Activated effector memory CD4-positive, alpha-beta T cell treated with Interleukin-2 at 50 U/mL for 16 hours (primary cell): ENCODE results near the gene CROCC.
"Not testable (repeated sequence)": the region's sequence is repeated elsewhere in the genome, so short reads cannot be mapped to it uniquely, and the experiment has no call there.

Experiments
- DNase-seq: peaks from one replicate; pipeline ENCODE4 v3.0.0-alpha.2; 2020

CROCC gene

GRCh38 chr1:16939386-16940180 lies 17.9 kb downstream of the CROCC start:
- not testable (repeated sequence) for DNase-seq

- DNase-seq, result no peak
Measured at GRCh38 chr1:16944038-16944437, 22.3 kb downstream of the CROCC start.

GRCh38 chr1:16945512-16945911 lies 23.8 kb downstream of the CROCC start:
- not testable (repeated sequence) for DNase-seq

- not testable (repeated sequence) for DNase-seq
Measured at GRCh38 chr1:16946185-16946584, 24.5 kb downstream of the CROCC start.

- no peak for DNase-seq
Measured at GRCh38 chr1:16946646-16947045, 24.9 kb downstream of the CROCC start.

GRCh38 chr1:16948282-16948891 lies 26.7 kb downstream of the CROCC start:
- not testable (repeated sequence) for DNase-seq

- not testable (repeated sequence) for DNase-seq
Measured at GRCh38 chr1:16949026-16949425, 27.3 kb downstream of the CROCC start.

- not testable (repeated sequence) for DNase-seq
Measured at GRCh38 chr1:16952376-16952775, 30.6 kb downstream of the CROCC start.

- no peak for DNase-seq
Measured at GRCh38 chr1:16954579-16954978, 32.8 kb downstream of the CROCC start.

- no peak for DNase-seq
Measured at GRCh38 chr1:16955186-16955585, 33.5 kb downstream of the CROCC start.

- no peak for DNase-seq
Measured at GRCh38 chr1:16956775-16957174, 35.0 kb downstream of the CROCC start.

GRCh38 chr1:16957731-16958130 lies 36.0 kb downstream of the CROCC start:
- no peak for DNase-seq

GRCh38 chr1:16958475-16958874 lies 36.7 kb downstream of the CROCC start:
- no peak for DNase-seq

- DNase-seq, result peak; percentile 74
Measured at GRCh38 chr1:16960560-16961296, 39.0 kb downstream of the CROCC start.

- DNase-seq, result no peak
Measured at GRCh38 chr1:16961297-16962133, 39.8 kb downstream of the CROCC start.

- DNase-seq, result not testable (repeated sequence)
Measured at GRCh38 chr1:16964169-16964568, 42.4 kb downstream of the CROCC start.

GRCh38 chr1:16965486-16966067 lies 43.8 kb downstream of the CROCC start:
- DNase-seq, result no peak

GRCh38 chr1:16966282-16966681 lies 44.6 kb downstream of the CROCC start:
- no peak for DNase-seq

GRCh38 chr1:16967095-16967575 lies 45.4 kb downstream of the CROCC start:
- DNase-seq, result no peak

GRCh38 chr1:16967962-16968361 lies 46.2 kb downstream of the CROCC start:
- no peak for DNase-seq

GRCh38 chr1:16968372-16968771 lies 46.6 kb downstream of the CROCC start:
- DNase-seq, result no peak

- DNase-seq, result no peak
Measured at GRCh38 chr1:16969057-16969611, 47.4 kb downstream of the CROCC start.
